ENCODE results near the gene RBM45. TPM values are rescaled to one million over a fixed set of nuclear protein-coding genes. Genes with fewer than 3 reads are reported as not detected.
A peak's percentile ranks its signal among the peaks of the same experiment; 100 is the strongest.

The RBM45 gene
- total RNA-seq, 1 experiment from 2014 or later = 11.3 TPM

DNA sequence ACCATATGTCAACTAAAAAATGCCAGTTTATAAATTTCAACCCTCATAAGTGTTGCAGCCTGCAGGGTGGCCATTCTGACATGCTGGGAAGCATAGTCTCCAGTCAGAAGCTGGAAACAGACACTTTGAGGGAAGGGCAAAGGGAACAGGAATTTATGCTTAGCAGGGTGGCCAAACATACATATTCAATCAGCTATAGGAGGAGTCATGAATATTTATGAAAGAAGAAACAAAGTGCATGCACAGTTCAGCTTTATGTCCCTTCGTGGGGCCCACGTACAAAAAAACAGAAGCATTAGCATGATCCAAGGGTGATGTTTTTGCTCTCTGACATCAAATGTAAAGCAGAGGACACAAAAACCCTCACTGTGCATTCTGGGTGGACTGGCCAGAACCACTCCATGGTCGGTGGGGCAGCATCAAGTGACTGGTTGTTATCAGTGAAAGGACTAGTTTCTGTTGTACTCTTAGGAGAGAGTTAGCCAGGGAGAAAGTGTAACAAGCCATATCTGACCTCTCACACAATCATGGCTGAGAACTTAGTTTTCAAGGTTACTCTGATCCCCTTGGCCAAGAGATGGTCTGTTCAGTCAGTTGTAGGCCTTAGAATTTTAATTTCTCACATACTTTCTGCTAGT, 29.7 kb upstream of the RBM45 start:
- no peak for DNase-seq
- Histone ChIP-seq H3K36me3 (replicated peaks; ENCODE audit: control insufficient read depth, insufficient read depth, low read length) (no peaks in the 10 kb centered on the region), H3K4me3 (ENCODE audit: insufficient read depth, low read depth, low read length) (no peak overlapping the region), H3K27me3 (ENCODE audit: control insufficient read depth, insufficient read depth, low read length) (no peaks in the 10 kb centered on the region)

DNA sequence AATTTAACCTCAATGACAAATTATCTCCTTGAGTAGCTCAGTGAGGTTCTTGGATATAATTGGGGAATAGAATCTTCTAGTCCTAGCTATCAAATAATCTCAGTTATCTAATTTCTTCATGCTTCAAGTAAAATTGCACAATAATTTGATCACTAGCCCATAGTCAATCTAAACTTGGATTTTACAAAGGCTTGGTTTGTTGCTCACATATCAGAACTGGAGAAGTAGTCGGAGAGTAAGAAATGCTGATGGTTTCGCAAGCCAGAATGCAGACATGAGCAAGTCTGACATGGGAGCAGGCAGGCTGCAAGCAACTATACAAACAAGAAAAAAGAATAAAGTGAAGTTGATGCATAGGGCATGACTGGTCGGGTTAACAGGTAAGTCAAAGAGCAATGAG, 28.0 kb upstream of the RBM45 start:
- Histone ChIP-seq H3K36me3 (replicated peaks; ENCODE audit: control insufficient read depth, insufficient read depth, low read length) (no peaks in the 10 kb centered on the region), H3K4me3 (ENCODE audit: insufficient read depth, low read depth, low read length) (no peak overlapping the region), H3K27me3 (ENCODE audit: control insufficient read depth, insufficient read depth, low read length) (no peaks in the 10 kb centered on the region)
- DNase-seq = no peak

DNA sequence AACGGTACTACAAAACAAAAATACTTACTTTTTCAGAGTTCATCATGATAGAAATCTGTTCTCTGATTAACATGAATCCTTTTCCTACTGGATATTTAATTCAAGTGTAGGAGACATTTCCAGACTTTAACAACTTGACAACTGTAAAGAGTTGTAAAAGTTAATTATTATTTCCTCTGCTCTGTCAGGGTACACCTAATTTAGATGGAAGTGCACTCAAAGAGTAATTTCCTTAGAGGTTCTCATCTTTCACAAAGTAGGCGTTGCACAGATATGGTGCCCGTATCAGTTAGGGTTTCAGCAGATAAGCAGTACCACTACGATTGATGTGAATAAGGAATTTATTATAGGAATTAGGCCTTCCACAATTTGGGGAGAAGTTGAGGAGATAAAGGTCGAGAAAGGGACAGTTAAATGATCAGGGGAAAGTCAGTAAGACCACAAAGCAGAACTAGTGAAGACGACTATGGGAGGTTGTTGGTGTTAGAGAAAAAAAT, 23.4 kb upstream of the RBM45 start:
- Histone ChIP-seq H3K36me3 (replicated peaks; ENCODE audit: control insufficient read depth, insufficient read depth, low read length) (no peaks in the 10 kb centered on the region), H3K4me3 (ENCODE audit: insufficient read depth, low read depth, low read length) (no peak overlapping the region), H3K27me3 (ENCODE audit: control insufficient read depth, insufficient read depth, low read length) (no peaks in the 10 kb centered on the region)
- no peak for DNase-seq

DNA sequence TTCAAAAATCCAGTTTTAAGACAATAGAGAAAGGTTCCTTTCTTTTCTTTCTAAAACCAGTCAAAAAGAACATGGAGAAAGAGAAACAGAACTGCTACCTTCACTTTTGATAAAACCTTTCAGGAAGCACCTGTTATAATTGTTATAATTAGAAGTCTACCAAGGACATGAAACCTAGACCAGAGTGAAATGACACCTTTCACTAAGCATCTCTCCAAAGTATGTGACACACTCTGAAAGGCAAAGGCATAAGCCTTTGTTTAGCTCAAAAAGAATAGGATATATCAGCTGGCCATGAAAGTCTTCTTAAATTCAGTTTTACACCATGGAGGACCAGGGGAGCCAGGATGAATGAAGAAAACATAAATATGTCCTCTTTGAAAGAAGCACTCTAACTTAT, 18.8 kb upstream of the RBM45 start:
- no peaks in the 10 kb centered on the region for H3K27me3 ChIP-seq (ENCODE audit: control insufficient read depth, insufficient read depth, low read length)
- no peak overlapping the region for H3K4me3 ChIP-seq (ENCODE audit: insufficient read depth, low read depth, low read length)
- no peak for DNase-seq
- no peaks in the 10 kb centered on the region for H3K36me3 ChIP-seq (replicated peaks; ENCODE audit: control insufficient read depth, insufficient read depth, low read length)

DNA sequence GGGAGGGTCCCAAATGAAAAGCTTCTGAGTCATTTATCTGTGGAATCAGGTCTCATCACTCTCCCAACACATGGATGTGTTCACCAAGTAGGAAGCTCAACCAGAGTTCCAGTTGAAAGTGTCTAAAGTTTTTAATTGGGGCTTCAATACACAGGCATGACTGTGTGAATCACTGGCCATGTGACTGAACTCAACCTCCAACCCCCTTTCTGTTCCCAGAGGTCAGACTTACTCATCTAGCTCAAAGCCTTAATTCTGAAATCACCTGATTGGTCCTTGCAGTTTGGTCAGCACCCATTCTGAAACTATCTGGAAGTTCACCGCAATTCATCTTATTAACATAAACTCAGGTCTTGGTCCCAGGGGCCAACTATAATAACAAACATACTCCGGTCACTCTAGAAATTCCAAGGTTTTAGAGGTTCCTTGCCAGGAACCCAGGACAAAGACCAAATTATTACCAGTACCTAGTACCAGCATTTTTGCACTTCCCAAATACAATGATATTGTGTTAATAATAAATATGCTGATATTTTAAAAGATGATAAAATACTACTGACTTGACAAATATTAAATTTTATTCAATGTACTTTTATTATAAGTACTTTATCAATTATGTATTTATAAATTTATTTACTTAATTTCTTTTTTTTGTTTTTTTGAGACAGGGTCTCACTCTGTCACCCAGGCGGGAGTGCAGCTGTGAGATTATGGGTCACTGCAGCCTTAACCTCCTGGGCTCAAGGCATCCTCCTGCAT, 10.7 kb upstream of the RBM45 start:
- H3K27me3 ChIP-seq (ENCODE audit: control insufficient read depth, insufficient read depth, low read length) = no peaks in the 10 kb centered on the region
- no peak overlapping the region for H3K4me3 ChIP-seq (ENCODE audit: insufficient read depth, low read depth, low read length)
- no peaks in the 10 kb centered on the region for H3K36me3 ChIP-seq (replicated peaks; ENCODE audit: control insufficient read depth, insufficient read depth, low read length)
- DNase-seq = no peak

DNA sequence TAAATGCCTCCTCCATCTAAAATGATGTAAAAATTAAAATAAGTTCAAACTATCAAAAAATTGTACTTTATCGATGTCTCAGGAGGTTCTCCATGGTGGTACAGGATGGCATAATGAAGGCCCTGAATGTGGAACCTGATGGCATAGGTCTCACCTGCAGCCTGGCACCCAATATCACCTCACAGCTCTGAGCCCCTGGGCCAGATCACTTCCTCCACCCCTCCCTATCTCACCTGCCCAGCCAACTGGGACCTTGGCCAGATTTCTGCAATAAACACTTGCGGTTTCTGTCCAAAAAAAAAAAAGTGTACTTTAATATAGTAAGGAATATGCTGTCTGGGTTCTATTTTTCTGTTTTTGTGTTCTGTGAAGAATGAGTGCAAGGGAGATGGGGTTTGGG, 6.7 kb upstream of the RBM45 start:
- H3K27me3 ChIP-seq (ENCODE audit: control insufficient read depth, insufficient read depth, low read length) = no peaks in the 10 kb centered on the region
- DNase-seq = no peak
- no peaks in the 10 kb centered on the region for H3K36me3 ChIP-seq (replicated peaks; ENCODE audit: control insufficient read depth, insufficient read depth, low read length)
- H3K4me3 ChIP-seq (ENCODE audit: insufficient read depth, low read depth, low read length) = no peak overlapping the region

DNA sequence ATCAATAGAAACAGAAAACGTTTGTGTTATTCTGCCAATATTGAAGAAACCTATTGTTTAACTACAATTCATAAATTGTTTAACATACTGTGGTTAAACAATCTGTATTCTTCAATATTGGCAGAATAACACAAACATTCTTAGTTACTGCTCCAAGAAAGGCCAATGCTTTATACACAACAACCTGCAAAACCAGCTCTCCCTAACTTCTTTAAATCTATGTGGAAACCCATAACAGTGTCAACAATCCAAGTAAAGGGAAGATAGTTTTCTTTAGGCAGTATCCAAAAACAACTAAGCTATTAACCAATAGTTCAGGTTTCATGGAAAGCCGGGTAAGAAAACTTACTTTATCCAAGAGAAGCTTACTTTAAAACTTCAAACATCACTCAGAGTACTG, 6.2 kb upstream of the RBM45 start:
- Histone ChIP-seq H3K36me3 (replicated peaks; ENCODE audit: control insufficient read depth, insufficient read depth, low read length) (no peaks in the 10 kb centered on the region), H3K27me3 (ENCODE audit: control insufficient read depth, insufficient read depth, low read length) (no peaks in the 10 kb centered on the region), H3K4me3 (ENCODE audit: insufficient read depth, low read depth, low read length) (no peak overlapping the region)
- DNase-seq = no peak

DNA sequence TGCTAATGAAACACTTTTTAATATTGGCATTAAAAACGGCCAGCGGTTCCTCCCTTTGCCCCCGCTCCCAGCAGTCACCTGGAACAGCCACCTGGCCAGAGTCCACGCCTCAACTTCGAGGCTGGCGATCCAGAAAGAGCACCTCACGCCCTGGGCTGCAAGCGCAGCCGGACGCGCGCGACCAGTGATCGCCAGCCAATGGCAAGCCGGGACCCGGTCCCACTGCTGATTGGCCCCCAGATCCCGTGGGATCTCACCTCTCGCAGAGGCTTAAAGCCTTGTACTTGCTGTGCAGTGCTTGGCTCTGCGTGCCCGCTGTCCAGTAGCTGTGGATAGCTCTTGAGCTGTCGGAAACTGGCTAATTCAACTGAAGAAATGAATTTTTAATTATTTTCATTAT, 4.1 kb upstream of the RBM45 start:
- DNase-seq = peak; percentile 21

DNA sequence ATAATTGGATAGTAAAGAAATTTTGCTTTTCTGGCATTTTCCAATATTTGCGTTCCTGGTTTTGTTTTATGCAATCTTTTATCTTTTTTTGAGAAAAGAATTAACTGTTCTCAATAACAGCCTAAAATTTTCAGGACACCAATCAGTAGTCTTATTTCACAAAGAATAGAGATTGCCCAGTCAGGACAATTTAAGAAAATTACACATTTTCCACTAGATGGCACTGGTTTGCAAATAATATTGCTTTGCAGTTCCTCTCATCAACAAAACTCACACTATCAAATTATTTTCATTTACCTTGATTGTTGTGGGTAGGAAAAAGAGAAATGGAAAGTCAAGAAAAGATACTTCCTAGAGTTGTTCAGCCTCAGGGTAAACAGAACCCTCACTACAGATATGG, 2.4 kb upstream of the RBM45 start:
- no peaks in the 10 kb centered on the region for H3K36me3 ChIP-seq (replicated peaks; ENCODE audit: control insufficient read depth, insufficient read depth, low read length)
- H3K27me3 ChIP-seq (ENCODE audit: control insufficient read depth, insufficient read depth, low read length) = no peaks in the 10 kb centered on the region
- H3K4me3 ChIP-seq (ENCODE audit: insufficient read depth, low read depth, low read length) = no peak overlapping the region
- peak; percentile 35 for DNase-seq

More for the DNA sequence above, 4.1 kb upstream of the RBM45 start:
- Histone ChIP-seq H3K4me3 (ENCODE audit: insufficient read depth, low read depth, low read length) (no peak overlapping the region), H3K36me3 (replicated peaks; ENCODE audit: control insufficient read depth, insufficient read depth, low read length) (no peaks in the 10 kb centered on the region), H3K27me3 (ENCODE audit: control insufficient read depth, insufficient read depth, low read length) (no peaks in the 10 kb centered on the region)

DNA sequence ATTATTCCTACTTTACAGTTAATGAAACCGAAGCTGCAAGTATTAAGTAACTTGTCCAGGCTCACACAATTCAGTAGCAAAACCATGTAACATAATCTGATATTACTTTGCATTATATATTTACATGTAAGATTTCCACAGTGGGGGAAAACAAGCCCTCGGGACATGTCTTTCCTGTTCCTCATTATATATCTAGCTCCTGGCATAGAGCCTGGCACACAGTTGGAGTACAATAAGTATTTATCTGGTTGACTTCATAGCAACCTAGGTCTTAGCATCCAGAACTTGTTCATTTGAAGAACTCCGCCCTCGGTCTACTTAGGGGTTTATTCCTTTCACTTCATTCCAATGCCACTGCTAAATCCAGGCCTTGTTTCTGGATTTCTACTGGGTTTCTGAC, 1.6 kb upstream of the RBM45 start:
- no peak for DNase-seq
- no peak overlapping the region for H3K4me3 ChIP-seq (ENCODE audit: insufficient read depth, low read depth, low read length)
- H3K27me3 ChIP-seq (ENCODE audit: control insufficient read depth, insufficient read depth, low read length) = no peaks in the 10 kb centered on the region
- no peaks in the 10 kb centered on the region for H3K36me3 ChIP-seq (replicated peaks; ENCODE audit: control insufficient read depth, insufficient read depth, low read length)

DNA sequence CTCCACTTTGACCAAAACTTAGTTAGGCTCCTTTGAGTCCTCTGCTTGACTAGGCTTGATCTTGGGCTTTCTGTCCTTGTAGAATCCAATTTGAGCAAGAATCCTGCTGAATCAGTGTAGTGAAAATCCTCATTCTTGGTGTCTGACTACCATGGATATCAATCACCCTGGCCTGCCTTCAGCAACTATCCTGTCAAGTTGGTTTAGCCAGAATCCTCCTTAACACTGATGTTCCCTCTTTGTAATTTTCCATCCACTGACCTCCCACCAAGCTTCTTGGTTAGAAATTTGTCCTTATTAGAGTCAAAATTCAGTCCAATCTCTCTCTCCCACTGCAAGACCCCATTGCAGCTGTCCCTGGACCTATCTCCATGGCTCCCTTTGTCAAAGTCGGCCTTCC, 494 bp upstream of the RBM45 start:
- H3K27me3 ChIP-seq (ENCODE audit: control insufficient read depth, insufficient read depth, low read length) = no peaks in the 10 kb centered on the region
- no peak overlapping the region for H3K4me3 ChIP-seq (ENCODE audit: insufficient read depth, low read depth, low read length)
- DNase-seq = no peak
- no peaks in the 10 kb centered on the region for H3K36me3 ChIP-seq (replicated peaks; ENCODE audit: control insufficient read depth, insufficient read depth, low read length)

DNA sequence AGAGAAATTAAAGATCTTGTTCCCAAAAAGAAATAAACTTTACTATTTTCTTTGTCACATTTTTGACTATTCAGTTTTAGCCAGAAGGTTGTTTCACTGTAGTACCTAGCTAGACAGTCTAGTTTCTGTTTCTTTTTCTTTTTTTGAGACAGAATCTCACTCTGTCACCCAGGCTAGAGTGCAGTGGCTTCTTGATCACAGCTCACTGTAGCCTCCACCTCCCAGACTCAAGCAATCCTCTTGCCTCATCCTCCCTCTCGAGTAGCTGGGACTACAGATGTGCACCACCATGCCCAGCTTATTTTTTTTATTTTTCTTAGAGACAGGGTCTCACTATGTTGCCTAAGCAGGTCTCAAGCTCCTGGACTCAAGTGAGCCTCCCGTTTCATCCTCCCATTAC, 2.2 kb downstream of the RBM45 start:
- Histone ChIP-seq H3K36me3 (replicated peaks; ENCODE audit: control insufficient read depth, insufficient read depth, low read length) (no peaks in the 10 kb centered on the region), H3K4me3 (ENCODE audit: insufficient read depth, low read depth, low read length) (no peak overlapping the region), H3K27me3 (ENCODE audit: control insufficient read depth, insufficient read depth, low read length) (no peaks in the 10 kb centered on the region)
- DNase-seq = no peak

DNA sequence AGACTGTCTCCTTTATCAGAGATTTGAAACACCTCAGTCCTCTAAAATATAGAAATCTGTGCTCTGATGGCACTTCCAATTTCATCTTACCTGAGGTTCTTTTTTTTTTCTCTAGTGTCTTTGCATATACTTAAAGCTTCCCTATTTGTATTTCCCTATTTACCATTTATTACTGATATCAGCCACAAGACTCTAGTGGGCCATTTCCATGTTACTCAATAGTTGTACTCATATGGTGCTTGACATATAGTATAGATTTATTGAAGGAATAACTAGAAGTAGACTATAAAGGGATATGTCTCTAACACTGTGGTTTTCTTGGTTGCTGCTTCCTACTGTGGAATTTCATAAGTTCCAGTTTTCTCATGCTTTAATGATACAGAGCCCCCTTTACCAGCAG, 3.0 kb downstream of the RBM45 start:
- no peak for DNase-seq
- Histone ChIP-seq H3K27me3 (ENCODE audit: control insufficient read depth, insufficient read depth, low read length) (no peaks in the 10 kb centered on the region), H3K36me3 (replicated peaks; ENCODE audit: control insufficient read depth, insufficient read depth, low read length) (no peaks in the 10 kb centered on the region), H3K4me3 (ENCODE audit: insufficient read depth, low read depth, low read length) (no peak overlapping the region)

DNA sequence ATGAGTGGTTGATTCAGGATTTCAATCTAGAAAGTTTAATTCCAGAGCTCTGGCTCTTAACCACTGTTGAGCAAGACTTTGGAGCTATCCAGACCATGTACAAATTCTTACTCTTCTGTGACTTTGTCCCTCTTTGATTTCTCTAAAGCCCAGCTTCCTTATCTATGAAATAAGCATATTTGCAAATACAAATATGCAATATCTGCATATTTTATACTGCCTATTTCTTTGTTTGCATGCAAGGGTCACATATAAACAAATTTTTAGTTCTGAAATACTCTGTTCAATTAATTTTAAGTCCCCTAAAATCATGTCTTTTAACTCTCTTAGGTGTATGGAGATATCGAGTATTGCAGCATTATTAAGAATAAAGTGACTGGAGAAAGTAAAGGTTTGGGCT, 5.5 kb downstream of the RBM45 start:
- no peaks in the 10 kb centered on the region for H3K27me3 ChIP-seq (ENCODE audit: control insufficient read depth, insufficient read depth, low read length)
- H3K4me3 ChIP-seq (ENCODE audit: insufficient read depth, low read depth, low read length) = no peak overlapping the region
- DNase-seq = no peak
- H3K36me3 ChIP-seq (replicated peaks; ENCODE audit: control insufficient read depth, insufficient read depth, low read length) = no peaks in the 10 kb centered on the region

DNA sequence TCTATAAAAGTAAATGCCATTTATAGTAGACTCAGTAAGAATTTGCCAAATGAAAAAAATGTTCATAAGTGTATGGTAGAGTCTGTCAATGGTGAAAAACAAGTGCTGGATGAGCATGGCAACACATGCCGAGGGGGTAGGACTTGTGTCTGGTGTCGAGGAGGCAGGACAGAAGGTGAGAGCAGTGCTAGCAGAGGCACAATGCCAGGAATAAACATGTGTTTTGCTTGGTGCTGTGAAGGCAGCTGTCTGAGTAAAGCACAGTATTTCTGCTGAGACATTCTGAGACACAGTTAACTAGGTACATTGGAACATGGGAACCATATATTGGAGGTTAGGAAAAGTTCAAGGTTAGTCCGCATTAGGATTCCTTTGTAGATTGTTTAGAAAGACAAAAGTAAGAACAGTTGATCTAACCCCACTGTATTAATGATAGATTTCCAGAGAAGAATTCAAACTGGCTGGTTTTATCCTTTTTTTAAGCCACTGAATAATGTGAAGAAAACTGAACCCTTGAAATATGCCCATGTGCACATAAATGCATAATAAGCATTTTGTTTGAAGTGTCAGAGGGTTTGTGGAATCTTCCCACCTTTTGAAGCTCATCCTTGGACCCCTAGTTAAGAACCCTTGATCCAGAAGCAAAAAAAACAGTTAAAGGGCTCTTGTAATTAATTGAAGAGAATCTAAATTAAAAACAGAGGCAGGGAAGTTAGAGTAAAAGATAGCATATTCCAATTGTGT, 7.1 kb downstream of the RBM45 start:
- Histone ChIP-seq H3K27me3 (ENCODE audit: control insufficient read depth, insufficient read depth, low read length) (no peaks in the 10 kb centered on the region), H3K4me3 (ENCODE audit: insufficient read depth, low read depth, low read length) (no peak overlapping the region), H3K36me3 (replicated peaks; ENCODE audit: control insufficient read depth, insufficient read depth, low read length) (no peaks in the 10 kb centered on the region)
- no peak for DNase-seq
